ENCODE measurements around the gene SLC5A10. TPM values are rescaled to one million over a fixed set of nuclear protein-coding genes. Genes with fewer than 3 reads are reported as not detected.
A peak's percentile ranks its signal among the peaks of the same experiment; 100 is the strongest.

Gene SLC5A10
- polyA plus RNA-seq, 1 of the 3 experiments (the other 2 are of a cell fraction), result not detected

DNA sequence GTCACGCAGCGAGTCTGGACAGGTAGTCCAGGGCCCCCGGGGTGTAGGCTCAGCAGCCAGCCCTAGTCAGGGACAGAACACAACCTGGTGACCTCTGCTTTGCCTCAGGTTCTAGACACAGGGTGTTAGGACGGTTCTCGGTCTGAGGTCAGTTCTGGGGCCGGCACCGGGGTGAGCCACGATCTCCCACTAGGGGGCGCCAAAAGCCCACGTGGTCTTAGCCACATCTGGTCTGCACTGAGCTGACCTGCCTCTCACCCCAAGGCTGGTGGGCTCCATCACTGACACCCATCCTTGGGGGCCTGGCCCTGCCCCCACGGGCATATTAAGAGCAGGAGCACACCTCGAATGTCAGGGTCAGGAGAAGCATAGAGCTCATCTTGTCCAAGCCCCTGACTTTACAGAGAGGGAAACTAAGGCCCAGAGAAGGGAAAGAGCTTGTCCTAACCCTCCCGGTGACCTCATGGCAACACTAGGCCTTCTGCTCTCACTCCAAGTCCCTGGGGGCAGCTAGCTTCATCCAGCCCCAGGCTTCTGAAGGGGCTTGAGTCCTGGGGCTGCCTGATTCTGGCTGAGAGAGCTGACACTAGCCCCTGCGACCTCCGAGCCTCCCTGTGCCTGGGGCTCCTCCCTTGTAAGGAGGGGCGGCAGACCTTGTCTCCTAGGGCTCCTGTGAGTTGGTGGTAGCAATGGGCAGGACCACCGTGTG, 9.0 kb downstream of the SLC5A10 start (continued):
- TF ChIP-seq SIN3A (IDR thresholded peaks at IDR 0.05; ENCODE audit: borderline replicate concordance, low read depth, low read length) (no peak), RCOR1 (IDR thresholded peaks at IDR 0.05; ENCODE audit: low read length) (no peak), NRF1 (IDR thresholded peaks at IDR 0.05; ENCODE audit: low read depth, low read length) (no peak), POLR2AphosphoS5 (IDR thresholded peaks at IDR 0.05; ENCODE audit: low read depth, low read length) (no peak), SMC3 (IDR thresholded peaks at IDR 0.05; ENCODE audit: low read depth, low read length) (peak; percentile 92), EP300 (IDR thresholded peaks at IDR 0.05; ENCODE audit: borderline replicate concordance in 1 of 2, low read depth in 1 of 2, low read length in 1 of 2) (no peak), NFIC (IDR thresholded peaks at IDR 0.05; ENCODE audit: borderline replicate concordance) (no peak), CHD2 (IDR thresholded peaks at IDR 0.05; ENCODE audit: low read length, partially characterized antibody) (no peak)
- TF ChIP-seq, protein P1, sequence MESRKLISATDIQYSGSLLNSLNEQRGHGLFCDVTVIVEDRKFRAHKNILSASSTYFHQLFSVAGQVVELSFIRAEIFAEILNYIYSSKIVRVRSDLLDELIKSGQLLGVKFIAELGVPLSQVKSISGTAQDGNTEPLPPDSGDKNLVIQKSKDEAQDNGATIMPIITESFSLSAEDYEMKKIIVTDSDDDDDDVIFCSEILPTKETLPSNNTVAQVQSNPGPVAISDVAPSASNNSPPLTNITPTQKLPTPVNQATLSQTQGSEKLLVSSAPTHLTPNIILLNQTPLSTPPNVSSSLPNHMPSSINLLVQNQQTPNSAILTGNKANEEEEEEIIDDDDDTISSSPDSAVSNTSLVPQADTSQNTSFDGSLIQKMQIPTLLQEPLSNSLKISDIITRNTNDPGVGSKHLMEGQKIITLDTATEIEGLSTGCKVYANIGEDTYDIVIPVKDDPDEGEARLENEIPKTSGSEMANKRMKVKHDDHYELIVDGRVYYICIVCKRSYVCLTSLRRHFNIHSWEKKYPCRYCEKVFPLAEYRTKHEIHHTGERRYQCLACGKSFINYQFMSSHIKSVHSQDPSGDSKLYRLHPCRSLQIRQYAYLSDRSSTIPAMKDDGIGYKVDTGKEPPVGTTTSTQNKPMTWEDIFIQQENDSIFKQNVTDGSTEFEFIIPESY (IDR thresholded peaks at IDR 0.05; ENCODE audit: borderline replicate concordance, low read depth), result no peak
- TF ChIP-seq, protein P2, sequence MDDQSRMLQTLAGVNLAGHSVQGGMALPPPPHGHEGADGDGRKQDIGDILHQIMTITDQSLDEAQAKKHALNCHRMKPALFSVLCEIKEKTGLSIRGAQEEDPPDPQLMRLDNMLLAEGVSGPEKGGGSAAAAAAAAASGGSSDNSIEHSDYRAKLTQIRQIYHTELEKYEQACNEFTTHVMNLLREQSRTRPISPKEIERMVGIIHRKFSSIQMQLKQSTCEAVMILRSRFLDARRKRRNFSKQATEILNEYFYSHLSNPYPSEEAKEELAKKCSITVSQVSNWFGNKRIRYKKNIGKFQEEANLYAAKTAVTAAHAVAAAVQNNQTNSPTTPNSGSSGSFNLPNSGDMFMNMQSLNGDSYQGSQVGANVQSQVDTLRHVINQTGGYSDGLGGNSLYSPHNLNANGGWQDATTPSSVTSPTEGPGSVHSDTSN (IDR thresholded peaks at IDR 0.05), result no peak
- TF ChIP-seq, protein P3, sequence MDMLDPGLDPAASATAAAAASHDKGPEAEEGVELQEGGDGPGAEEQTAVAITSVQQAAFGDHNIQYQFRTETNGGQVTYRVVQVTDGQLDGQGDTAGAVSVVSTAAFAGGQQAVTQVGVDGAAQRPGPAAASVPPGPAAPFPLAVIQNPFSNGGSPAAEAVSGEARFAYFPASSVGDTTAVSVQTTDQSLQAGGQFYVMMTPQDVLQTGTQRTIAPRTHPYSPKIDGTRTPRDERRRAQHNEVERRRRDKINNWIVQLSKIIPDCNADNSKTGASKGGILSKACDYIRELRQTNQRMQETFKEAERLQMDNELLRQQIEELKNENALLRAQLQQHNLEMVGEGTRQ (IDR thresholded peaks at IDR 0.05; ENCODE audit: borderline replicate concordance, low read depth, low read length), result no peak

DNA sequence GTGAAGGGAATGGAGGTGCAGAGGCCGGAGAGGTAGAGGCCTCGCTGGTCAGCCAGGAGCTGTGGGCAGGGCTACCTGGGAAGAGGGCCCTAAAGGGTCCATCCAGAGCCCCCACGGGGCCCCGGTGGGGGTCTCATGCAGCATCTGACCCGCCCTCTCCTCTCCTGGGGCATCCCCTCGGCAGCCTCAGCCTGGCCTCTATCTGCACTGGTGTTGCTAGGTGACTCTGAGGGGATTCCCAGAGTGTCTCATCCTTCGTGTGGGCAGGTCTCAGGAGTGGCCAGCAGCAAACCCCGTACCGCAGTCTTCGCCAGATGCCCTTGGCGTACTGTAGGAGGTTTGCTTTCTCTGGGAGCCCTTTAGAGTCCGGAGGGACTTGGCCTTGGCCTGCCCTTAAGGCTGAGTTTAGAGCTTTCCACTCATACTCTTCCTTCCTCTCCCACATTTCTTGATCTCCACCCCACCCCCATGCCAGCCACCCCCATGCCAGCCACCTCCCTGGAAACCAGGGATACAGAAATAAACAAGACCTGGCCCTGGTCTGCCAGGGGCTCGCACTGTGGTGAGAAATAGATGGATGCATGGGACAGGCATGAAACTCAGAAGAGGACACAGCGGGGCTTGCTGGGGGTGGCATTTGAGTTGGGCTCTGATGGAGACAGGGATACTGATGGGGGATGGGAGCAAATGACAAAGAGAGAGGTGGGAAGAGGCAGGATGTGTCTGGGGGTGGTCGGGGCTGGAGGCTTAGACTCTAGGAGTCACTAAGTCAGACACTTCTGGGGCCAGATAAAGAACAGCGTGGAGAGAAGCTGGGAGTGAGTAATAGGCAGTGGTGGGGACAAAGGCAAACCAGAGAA, 9.9 kb downstream of the SLC5A10 start:
- no peaks in the 10 kb centered on the region for H3K79me2 ChIP-seq (ENCODE audit: insufficient read depth)
- peak; percentile 42 for DNase-seq
- H3K27ac ChIP-seq (ENCODE audit: low read depth in 2 of 2, low read length in 1 of 2), result peak overlapping the region in 1 of 2 experiments; percentile 16; a peak in 3 of 4 replicates
- peaks cover 6 to 14% of the 10 kb centered on the region in 2 experiments; a peak in 2 of 4 replicates for H3K4me1 ChIP-seq (ENCODE audit: control insufficient read depth in 1 of 2, insufficient read depth in 2 of 2, low read depth in 1 of 2, low read length in 1 of 2)
- no peaks in the 10 kb centered on the region for H3K9me2 ChIP-seq
- H3K27me3 ChIP-seq (ENCODE audit: insufficient read depth), result no peaks in the 10 kb centered on the region
- H3K9me3 ChIP-seq, result no peaks in the 10 kb centered on the region
- no peaks in the 10 kb centered on the region for H3K36me3 ChIP-seq (replicated peaks in 1 of 2; ENCODE audit: control insufficient read depth in 1 of 2, insufficient read depth in 2 of 2, low read length in 1 of 2)
- 73% methylated on average over 13 of the region's 16 CpGs for WGBS (ENCODE audit: low lambda C conversion rate)
- H3K4me3 ChIP-seq (ENCODE audit: low read depth in 2 of 2, low read length in 1 of 2), result no peak overlapping the region
- peak overlapping the region; percentile 15; the same call in 1 of the 2 replicates for H3K9ac ChIP-seq
- H3F3A ChIP-seq (replicated peaks; ENCODE audit: insufficient read depth), result peaks cover 10% of the 10 kb centered on the region
- H2AFZ ChIP-seq (ENCODE audit: low read depth), result 0 out of 2 replicates have a peak overlapping the region, but pooled peaks have one; percentile 10
- POLR2A ChIA-PET, result interaction anchor here (0.6 to 1.2 kb wide), 2 partner anchors 61 to 449 kb away, joined by 3 read pairs; partner anchors contain the start of gene RNF112
- H3K4me2 ChIP-seq, result no peak overlapping the region
- H4K20me1 ChIP-seq (ENCODE audit: insufficient read depth), result no peaks in the 10 kb centered on the region
- CTCF ChIA-PET, result interaction anchor here (0.7 to 3.7 kb wide), 22 partner anchors 8 to 402 kb away, joined by 3 to 34 read pairs (median 8); partner anchors contain the start of genes PRPSAP2 and SLC5A10
- no peak for TF ChIP-seq NFIC (IDR thresholded peaks at IDR 0.05; ENCODE audit: borderline replicate concordance)
- no peak for TF ChIP-seq CHD2 (IDR thresholded peaks at IDR 0.05; ENCODE audit: low read length, partially characterized antibody)
- TF ChIP-seq, protein P4, sequence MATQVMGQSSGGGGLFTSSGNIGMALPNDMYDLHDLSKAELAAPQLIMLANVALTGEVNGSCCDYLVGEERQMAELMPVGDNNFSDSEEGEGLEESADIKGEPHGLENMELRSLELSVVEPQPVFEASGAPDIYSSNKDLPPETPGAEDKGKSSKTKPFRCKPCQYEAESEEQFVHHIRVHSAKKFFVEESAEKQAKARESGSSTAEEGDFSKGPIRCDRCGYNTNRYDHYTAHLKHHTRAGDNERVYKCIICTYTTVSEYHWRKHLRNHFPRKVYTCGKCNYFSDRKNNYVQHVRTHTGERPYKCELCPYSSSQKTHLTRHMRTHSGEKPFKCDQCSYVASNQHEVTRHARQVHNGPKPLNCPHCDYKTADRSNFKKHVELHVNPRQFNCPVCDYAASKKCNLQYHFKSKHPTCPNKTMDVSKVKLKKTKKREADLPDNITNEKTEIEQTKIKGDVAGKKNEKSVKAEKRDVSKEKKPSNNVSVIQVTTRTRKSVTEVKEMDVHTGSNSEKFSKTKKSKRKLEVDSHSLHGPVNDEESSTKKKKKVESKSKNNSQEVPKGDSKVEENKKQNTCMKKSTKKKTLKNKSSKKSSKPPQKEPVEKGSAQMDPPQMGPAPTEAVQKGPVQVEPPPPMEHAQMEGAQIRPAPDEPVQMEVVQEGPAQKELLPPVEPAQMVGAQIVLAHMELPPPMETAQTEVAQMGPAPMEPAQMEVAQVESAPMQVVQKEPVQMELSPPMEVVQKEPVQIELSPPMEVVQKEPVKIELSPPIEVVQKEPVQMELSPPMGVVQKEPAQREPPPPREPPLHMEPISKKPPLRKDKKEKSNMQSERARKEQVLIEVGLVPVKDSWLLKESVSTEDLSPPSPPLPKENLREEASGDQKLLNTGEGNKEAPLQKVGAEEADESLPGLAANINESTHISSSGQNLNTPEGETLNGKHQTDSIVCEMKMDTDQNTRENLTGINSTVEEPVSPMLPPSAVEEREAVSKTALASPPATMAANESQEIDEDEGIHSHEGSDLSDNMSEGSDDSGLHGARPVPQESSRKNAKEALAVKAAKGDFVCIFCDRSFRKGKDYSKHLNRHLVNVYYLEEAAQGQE (IDR thresholded peaks at IDR 0.05; ENCODE audit: low read depth, low read length), result no peak
- TF ChIP-seq, protein P5, sequence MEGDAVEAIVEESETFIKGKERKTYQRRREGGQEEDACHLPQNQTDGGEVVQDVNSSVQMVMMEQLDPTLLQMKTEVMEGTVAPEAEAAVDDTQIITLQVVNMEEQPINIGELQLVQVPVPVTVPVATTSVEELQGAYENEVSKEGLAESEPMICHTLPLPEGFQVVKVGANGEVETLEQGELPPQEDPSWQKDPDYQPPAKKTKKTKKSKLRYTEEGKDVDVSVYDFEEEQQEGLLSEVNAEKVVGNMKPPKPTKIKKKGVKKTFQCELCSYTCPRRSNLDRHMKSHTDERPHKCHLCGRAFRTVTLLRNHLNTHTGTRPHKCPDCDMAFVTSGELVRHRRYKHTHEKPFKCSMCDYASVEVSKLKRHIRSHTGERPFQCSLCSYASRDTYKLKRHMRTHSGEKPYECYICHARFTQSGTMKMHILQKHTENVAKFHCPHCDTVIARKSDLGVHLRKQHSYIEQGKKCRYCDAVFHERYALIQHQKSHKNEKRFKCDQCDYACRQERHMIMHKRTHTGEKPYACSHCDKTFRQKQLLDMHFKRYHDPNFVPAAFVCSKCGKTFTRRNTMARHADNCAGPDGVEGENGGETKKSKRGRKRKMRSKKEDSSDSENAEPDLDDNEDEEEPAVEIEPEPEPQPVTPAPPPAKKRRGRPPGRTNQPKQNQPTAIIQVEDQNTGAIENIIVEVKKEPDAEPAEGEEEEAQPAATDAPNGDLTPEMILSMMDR (IDR thresholded peaks at IDR 0.05), result no peak
- TF ChIP-seq, protein P3 (IDR thresholded peaks at IDR 0.05; ENCODE audit: borderline replicate concordance, low read depth, low read length), result no peak
- TF ChIP-seq FOXJ3 (CRISPR knock-in tag; IDR thresholded peaks at IDR 0.05), result no peak
- TF ChIP-seq MXI1 (IDR thresholded peaks at IDR 0.05; ENCODE audit: low read depth, low read length), result no peak
- TF ChIP-seq GABPA (IDR thresholded peaks at IDR 0.05; ENCODE audit: low read depth), result no peak
